GM18951 (cell line): ENCODE measurements around the gene PIK3CB.
"Not testable (repeated sequence)": the region's sequence is repeated elsewhere in the genome, so short reads cannot be mapped to it uniquely, and the experiment has no call there.

ENCODE experiments used
- POLR2A ChIP-seq: IDR thresholded peaks from 4 replicates; pipeline ENCODE4 v1.6.1; 2011; ENCODE audit warnings: mild to moderate bottlenecking; ENCODE audit not compliant: insufficient read length, insufficient read depth; ENCODE audit errors: extremely low read depth
- in situ Hi-C: fragments of 300-500 bp; cut with MboI; formaldehyde crosslinking; loops from one replicate; pipeline ENCODE4 v1.12.0; 2022; ENCODE audit warnings: low sequenced_read_pairs, mixed read lengths, inconsistent platforms; ENCODE audit not compliant: unreplicated experiment

The PIK3CB gene

DNA sequence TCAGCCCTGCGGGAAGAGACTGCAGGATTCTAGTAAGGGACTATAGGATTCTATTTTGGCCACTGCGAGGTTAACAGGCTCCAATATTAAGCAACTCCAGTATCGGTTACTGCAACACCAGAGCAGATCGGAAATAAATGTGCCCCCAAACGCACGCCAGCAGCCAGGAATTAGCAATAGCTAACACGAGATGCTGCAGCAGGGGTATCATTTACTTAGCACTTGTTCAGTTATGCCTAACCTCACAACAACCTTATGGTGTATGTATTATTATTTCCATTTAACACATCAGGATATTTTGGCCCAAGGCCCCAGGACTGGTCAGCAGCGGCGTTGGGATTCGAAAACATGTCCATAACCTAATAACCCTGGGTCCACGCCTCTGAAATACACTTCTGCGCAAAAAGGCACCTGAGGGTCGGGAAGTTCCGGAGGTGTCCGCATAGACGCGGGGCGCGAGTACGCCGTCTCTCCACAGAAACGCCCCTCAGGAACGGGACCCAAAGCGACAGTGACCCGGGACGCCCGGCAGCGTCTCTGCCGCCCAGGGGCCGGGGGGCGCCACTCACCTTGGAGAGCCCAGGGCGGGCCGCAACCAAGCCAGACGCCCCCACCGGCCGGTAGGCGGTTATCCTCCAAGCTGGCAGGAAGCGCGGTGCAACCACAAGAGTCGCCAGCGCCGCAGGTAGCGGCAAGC, 681 bp downstream of the PIK3CB start:
- in situ Hi-C loops: no loop called here
- no peak for TF ChIP-seq POLR2A

DNA sequence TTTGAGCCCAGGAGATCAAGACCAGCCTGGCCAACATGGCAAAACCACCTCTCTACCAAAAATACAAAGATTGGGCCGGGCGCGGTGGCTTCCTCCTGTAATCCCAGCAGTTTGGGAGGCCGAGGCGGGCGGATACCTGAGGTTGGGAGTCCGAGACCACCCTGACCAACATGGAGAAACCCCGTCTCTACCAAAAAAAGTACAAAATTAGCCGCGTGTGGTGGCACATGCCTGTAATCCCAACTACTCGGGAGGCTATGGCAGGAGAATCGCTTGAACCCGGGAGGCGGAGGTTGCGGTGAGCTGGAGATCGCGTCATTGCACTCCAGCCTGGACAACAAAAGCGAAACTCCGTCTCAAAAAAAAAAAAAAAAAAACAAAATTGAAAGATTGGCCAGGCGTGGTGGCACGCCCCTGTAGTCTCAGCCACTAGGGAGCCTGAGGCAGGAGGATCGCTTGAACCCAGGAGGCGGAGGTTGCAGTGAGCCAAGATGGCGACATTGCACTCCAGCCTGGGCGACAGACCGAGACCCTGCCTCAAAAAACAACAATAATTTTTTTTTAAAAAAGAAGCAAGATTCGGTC, 2.2 kb downstream of the PIK3CB start:
- in situ Hi-C loops: not testable (repeated sequence)

DNA sequence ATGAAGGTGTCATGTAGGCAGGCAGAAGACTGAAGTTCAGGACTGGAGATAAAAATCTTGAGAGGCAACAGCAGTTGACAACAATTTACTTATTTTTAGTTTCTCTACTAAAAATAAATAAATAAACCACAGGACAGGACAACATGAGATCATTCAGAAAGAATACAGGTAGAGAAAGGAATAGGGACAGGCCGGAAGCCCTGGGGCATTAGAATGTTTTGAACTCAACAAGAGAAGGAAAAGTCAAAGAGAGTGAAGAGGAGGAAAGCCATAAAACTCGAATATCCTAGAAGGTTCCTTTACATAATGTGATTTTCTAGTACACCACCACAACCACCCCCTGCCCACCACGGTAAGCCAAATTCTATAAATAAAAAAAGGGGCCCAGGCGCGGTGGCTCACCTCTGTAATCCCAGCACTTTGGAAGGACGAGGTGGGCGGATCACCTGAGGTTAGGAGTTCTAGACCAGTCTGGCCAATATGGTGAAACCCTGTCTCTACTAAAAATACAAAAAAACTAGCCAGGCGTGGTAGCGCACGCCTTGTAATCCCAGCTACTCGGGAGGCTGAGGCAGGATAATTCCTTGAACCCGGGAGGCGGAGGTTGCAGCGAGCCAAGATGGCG, 4.7 kb downstream of the PIK3CB start:
- in situ Hi-C loops: no loop called here
- no peak for TF ChIP-seq POLR2A

DNA sequence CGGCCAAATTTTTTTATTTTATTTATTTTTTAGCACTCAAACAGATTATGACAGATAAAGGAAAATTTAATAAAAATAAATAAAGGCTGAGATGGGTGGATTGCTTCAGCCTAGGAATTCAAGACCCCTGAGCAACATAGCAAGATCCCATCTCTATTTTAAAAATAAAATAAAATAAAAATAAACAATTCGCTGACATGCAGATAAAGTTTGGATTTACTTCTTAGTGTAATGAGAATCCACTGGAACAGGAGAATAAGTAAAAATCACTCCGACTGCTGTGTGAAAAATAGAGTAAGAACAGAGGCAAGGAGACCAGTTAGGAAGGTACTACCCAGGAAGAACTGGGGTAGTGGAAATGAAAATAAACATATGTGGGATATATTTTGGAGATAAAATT, 5.6 kb downstream of the PIK3CB start:
- TF ChIP-seq POLR2A: no peak
- in situ Hi-C loops: no loop called here

DNA sequence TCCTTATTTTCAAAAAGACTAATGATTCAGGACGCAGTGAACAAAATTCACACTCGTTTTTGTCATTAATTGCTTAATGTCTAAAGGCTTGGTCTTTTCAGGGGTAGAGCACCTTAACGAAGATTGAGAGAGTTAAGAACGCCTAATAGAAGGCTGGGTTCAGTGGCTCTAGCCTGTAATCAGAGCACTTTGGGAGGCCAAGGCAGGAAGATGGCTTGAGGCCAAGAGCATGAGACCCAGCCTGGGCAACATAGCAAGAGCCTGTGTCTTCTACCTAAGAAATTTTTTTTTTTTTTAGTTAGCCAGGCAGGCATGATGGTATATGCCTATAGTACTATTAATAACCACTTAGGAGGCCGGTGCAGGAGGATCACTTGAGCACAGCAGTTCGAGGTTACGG, 7.5 kb downstream of the PIK3CB start:
- no peak for TF ChIP-seq POLR2A
- in situ Hi-C loops: no loop called here

- in situ Hi-C loops: no loop called here
Observed at GRCh38 chr3:138825336-138825735, 9.4 kb downstream of the PIK3CB start.

DNA sequence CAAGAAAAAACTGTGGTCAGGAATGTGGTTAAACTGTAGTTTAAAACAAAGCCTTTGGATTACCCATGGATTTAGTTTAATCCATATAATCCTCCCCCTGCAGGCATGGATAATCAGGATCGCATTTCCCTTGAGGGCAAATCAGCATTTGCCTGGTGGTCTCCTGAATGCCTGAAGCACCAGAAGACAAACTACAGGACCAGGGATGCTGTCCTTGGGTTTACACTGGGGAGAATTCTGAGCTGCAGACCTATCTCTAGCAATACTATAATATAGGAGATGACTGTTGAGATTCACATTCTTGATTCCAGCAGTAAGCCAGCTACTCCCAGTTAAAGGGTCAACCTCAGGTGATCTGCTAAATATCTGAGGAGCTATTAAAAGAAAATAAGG, 10.6 kb downstream of the PIK3CB start:
- in situ Hi-C loops: no loop called here
- TF ChIP-seq POLR2A: no peak

More at GRCh38 chr3:138825336-138825735, 9.4 kb downstream of the PIK3CB start:
- no peak for TF ChIP-seq POLR2A

DNA sequence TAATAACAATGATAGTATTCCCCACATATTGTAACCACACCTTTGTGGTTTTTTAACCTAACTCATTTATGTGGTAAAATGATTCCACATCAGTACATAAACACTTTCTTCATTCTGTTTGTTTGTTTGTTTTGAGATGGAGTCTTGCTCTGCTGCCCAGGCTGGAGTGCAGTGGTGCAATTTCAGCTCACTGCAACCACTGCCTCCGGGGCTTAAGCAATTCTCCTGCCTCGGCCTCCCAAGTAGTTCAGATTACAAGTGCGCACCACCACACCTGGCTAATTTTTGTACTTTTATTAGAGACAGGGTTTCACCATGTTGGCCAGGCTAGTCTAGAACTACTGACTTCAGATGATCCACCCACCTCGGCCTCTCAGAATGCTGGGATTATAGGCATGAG, 14.3 kb downstream of the PIK3CB start:
- in situ Hi-C loops: not testable (repeated sequence)

- in situ Hi-C loops: no loop called here
- TF ChIP-seq POLR2A: no peak
Observed at GRCh38 chr3:138818185-138818860, 16.4 kb downstream of the PIK3CB start.

DNA sequence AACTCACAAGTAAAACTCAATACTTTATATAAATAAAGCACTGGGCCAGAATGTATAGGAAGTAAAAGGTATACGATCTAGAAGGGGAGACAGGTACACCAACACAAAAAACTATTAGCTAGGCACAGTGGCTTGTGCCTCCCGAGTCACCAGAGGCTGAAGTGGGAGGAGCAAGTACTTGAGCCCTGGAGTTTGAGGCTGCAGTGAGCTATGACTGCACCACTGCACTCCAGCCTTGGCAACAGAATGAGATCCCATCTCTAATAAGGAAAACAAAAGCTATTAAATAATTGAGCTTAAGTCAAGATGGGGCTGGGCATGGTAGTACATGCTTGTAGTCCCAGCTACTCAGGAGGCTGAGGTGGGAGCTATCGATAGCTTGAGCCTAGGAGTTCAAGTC, 17.0 kb downstream of the PIK3CB start:
- in situ Hi-C loops: no loop called here
- TF ChIP-seq POLR2A: no peak

- TF ChIP-seq POLR2A: no peak
- in situ Hi-C loops: no loop called here
Observed at GRCh38 chr3:138812806-138813205, 21.9 kb downstream of the PIK3CB start.

GRCh38 chr3:138809500-138810256, 25.1 kb downstream of the PIK3CB start:
- in situ Hi-C loops: no loop called here
- no peak for TF ChIP-seq POLR2A

DNA sequence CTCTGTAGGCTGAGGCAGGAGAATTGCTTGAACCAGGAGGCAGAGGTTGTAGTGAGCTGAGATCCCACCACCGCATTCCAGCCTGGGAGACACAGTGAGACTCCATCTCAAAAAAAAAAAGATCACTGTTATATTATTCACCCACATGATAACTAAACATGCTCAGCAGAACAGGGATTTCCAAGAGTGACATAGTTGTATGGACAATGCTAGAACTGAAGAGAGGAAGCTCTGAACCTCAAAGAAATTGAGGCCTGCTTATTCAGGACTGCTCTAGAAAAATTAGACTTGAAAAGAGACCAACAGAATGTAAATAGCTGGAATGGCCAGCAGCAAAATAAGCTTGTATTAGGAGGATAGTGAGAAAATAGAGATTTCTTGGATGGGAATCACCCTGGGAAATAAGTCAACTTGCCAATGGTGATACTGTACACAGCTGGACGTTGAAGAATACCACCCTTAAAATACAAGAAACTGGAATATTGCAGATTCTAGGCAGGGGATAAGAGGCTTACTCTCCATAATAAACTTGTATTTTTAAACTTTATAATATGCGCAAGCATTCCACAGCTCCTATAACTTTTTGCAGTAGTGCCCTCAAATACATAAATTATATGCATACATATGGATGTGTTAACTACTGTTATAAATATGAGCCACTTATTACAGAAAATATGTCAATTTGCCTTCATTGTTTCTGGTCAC, 28.2 kb downstream of the PIK3CB start:
- in situ Hi-C loops: no loop called here
- no peak for TF ChIP-seq POLR2A
